Testis (tissue), 3 donors: ENCODE results near the gene PPP6R2. TPM values are rescaled to one million over a fixed set of nuclear protein-coding genes. Genes with fewer than 3 reads are reported as not detected.
"Not testable (repeated sequence)": the region's sequence is repeated elsewhere in the genome, so short reads cannot be mapped to it uniquely, and the experiment has no call there.

Source experiments
- DNase-seq: peaks from one replicate; pipeline ENCODE4 v3.0.0-alpha.2; 2019
- H3K27ac ChIP-seq, 2 donors: fragments of 200-600 bp; sonication (generic); one replicate each; pipeline ENCODE4 v1.5.1; 2019
- H3K27me3 ChIP-seq: fragments of 200-600 bp; sonication (generic); one replicate; pipeline ENCODE4 v1.5.1; 2019
- H3K36me3 ChIP-seq: fragments of 200-600 bp; sonication (generic); one replicate; pipeline ENCODE4 v1.5.1; 2017; ENCODE audit warnings: low read depth; ENCODE audit errors: missing control alignments
- H3K4me1 ChIP-seq: fragments of 200-600 bp; sonication (generic); one replicate; pipeline ENCODE4 v1.5.1; 2019
- H3K4me3 ChIP-seq, 2 donors: fragments of 200-600 bp; sonication (generic); one replicate each; pipeline ENCODE4 v1.5.1; 2017 to 2019
- H3K9me3 ChIP-seq: fragments of 200-600 bp; sonication (generic); one replicate; pipeline ENCODE4 v1.5.1; 2017
- CTCF ChIP-seq, 3 experiments: fragments of 450-650 bp in 2 of 3; fragments of 200-600 bp in 1 of 3; sonication (generic) in 1 of 3; IDR thresholded peaks; one replicate each; pipeline ENCODE4 v1.5.1; 2016 to 2019; ENCODE audit warnings: antibody characterized with exemption in 3 of 3, mild to moderate bottlenecking in 2 of 3, moderate library complexity in 1 of 3
- POLR2A ChIP-seq: fragments of 450-650 bp; IDR thresholded peaks from one replicate; pipeline ENCODE4 v1.6.1; 2017; ENCODE audit warnings: antibody characterized with exemption, mild to moderate bottlenecking, moderate library complexity
- WGBS, 2 donors: methylation state at CpG; one replicate each; pipeline ENCODE4 v1.1.5; 2018; 5-methylcytosine and 5-hydroxymethylcytosine counted together
- intact Hi-C: fragments of 100-400 bp; cut with DNase I; formaldehyde crosslinking; loops from one replicate; pipeline ENCODE4 v1.15.1; 2023; ENCODE audit warnings: low total_unique reads
- polyA plus RNA-seq: library from polyadenylated mRNA; stranded (reverse); fragments of 350-450 nt; fragmentation: Illumina TruSeq; extraction: RNeasy Lipid Tissue Mini Kit (QIAGEN cat#74804); gene quantifications from one replicate; pipeline ENCODE4 v1.2.3, GENCODE V29; 2014; ENCODE audit warnings: low read depth, low replicate concordance; ENCODE audit not compliant: insufficient read depth
- total RNA-seq, 2 donors: library from RNA; depleted of rRNA; stranded (reverse); fragments of >200 nt; gene quantifications; one replicate each; pipeline ENCODE4 v1.2.3, GENCODE V29; 2016

PPP6R2 gene
- total and polyA plus RNA-seq, 3 donors from 2014 or later: 123 to 142 (median 138) TPM

DNA sequence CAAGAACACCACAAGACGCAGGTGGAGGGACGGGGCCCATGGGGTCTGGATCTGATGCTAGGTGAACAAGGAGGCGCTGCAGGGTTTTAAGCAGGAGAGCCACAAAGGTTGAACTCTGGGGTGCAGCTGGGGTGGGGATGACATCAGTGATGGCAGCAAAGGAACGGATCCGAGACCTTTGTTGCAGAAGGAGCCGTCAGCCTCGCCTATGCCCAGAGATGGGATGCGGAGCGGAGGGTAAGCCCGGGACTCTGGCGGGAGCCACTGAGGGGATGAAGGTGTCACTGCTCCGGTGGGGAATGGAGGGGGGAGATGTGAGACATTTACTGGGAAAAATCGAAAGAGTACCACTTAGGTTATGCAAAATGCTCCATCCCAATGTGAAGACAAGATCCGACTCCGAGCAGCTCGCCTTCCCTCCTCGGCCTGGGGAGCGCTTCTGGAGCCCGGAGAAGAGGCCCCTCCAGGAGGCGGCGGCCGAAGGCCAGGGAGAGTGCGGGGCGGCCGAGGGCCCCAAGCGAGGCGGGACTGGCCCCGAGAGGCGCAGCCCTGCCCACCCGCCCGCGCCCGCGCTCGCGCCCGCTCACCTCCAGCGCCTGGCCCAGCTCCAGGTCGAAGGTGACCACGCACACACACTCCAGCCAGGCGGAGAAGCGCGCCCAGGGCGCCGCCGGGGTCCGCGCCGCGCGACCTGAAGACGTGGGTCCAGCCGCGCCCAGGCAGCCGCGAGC, 16.7 kb upstream of the PPP6R2 start:
- no peak for DNase-seq
- WGBS, 2 donors: 15 to 18% methylated on average over 18 to 34 of the region's 56 CpGs

DNA sequence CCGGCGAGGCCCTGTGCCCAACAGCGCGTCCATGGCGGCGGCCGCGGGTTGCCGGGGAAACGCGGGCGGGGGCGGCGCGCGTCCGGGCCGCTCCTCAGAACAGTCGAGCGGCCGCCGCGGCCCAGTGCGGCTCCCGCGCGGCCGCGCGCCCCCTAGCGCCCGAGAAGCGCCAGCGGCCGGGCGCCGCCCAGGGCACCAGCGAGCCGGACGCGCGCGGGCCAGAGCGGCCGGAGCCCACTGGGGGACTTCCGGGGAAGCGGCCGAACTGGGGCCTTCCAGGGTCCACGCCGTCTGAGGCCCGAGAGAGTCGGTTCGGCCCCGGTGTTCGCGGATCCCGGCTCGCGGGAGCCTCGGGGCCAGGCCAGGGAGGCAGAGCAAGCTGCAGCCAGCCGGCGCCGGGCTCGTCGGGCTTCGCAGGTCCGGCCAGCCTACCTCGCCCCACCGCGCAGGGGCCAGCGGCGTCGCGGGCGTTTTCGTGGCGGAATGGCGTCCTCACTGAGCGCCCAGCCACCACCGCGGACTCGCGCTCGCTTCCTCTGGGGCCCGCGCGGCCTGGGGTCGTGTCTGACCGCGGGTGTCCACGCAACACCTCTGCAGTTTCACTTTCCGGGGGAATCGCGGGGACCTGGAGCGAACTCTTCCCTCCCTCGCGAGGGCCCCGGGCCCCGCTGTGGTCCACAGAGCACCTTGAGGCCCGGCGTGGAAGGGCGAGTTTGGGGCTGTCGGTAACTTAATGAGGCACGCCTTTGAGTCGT, 16.0 kb upstream of the PPP6R2 start, which contains the start of gene DENND6B:
Gene DENND6B, minus strand, starts transcription at position 57 of the 755 bp plus-strand sequence. Its CDS starts 24 bp downstream, at position 33.
- H3K27me3 ChIP-seq: no peaks in the 10 kb centered on the region
- H3K4me3 ChIP-seq: peak within 1 kb of the TSS; percentile 57 to 80
- peak in 2 of 3 experiments; percentile 59 to 98 for TF ChIP-seq CTCF (IDR thresholded peaks at IDR 0.05)
- TF ChIP-seq POLR2A: no peak
- intact Hi-C loops: no loop called here
- H3K4me1 ChIP-seq: peaks cover 2% of the 10 kb centered on the region
- H3K27ac ChIP-seq: peak within 1 kb of the TSS; percentile 83 to 90
- H3K36me3 ChIP-seq: no peaks in the 10 kb centered on the region
- DNase-seq: peak; percentile 88
- 2% methylated on average over 60 of the region's 105 CpGs; no CpG with 5 or more reads in 1 of the 2 donors for WGBS, 2 donors
- H3K9me3 ChIP-seq: no peaks in the 10 kb centered on the region

More for the DNA sequence above, 16.7 kb upstream of the PPP6R2 start:
- TF ChIP-seq CTCF (IDR thresholded peaks at IDR 0.05) (no peak), POLR2A (no peak)
- no peaks in the 10 kb centered on the region for H3K36me3 ChIP-seq
- intact Hi-C loops: no loop called here
- peak overlapping the region in 1 of 2 donors; percentile 90 for H3K27ac ChIP-seq
- H3K9me3 ChIP-seq: no peaks in the 10 kb centered on the region
- peaks cover 2% of the 10 kb centered on the region for H3K4me1 ChIP-seq
- no peaks in the 10 kb centered on the region for H3K27me3 ChIP-seq
- H3K4me3 ChIP-seq: peak overlapping the region; percentile 57 to 80

- TF ChIP-seq POLR2A (no peak), CTCF (IDR thresholded peaks at IDR 0.05) (no peak)
- no peaks in the 10 kb centered on the region for H3K9me3 ChIP-seq
- peak overlapping the region; percentile 83 to 90 for H3K27ac ChIP-seq
- DNase-seq: no peak
- H3K4me1 ChIP-seq: peaks cover 2% of the 10 kb centered on the region
- WGBS, 2 donors: 55 to 74% methylated on average over 15 to 22 of the region's 22 CpGs
- H3K27me3 ChIP-seq: no peaks in the 10 kb centered on the region
- peak overlapping the region; percentile 57 to 80 for H3K4me3 ChIP-seq
- intact Hi-C loops: no loop called here
- H3K36me3 ChIP-seq: no peaks in the 10 kb centered on the region
Measured at GRCh38 chr22:50327711-50328019, 15.5 kb upstream of the PPP6R2 start.

DNA sequence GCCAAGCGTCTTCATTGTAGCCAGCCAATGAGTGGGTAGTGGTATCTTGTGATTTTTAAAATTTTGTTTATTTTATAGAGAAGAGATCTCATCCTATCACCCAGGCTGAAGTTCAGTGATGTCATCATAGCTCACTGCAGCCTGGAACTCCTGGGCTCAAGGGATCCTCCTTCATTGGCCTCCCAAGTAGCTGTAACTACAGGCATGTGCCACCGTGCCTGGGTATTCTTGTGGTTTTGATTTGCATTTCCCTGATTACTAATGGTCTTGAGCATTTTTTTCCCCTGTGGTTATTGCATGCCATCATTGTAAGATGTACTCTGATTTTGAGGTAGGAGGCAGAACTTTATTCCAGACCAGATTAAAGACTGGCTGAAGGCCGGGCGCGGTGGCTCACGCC, 13.9 kb upstream of the PPP6R2 start:
- no peaks in the 10 kb centered on the region for H3K9me3 ChIP-seq
- peaks cover 2% of the 10 kb centered on the region for H3K4me1 ChIP-seq
- no peaks in the 10 kb centered on the region for H3K27me3 ChIP-seq
- no peaks in the 10 kb centered on the region for H3K36me3 ChIP-seq
- DNase-seq: no peak
- H3K4me3 ChIP-seq: no peak overlapping the region
- H3K27ac ChIP-seq: no peak overlapping the region
- no peak for TF ChIP-seq CTCF (IDR thresholded peaks at IDR 0.05)
- intact Hi-C loops: no loop called here
- WGBS, 2 donors: 87 to 88% methylated on average over 6 of the region's 6 CpGs

DNA sequence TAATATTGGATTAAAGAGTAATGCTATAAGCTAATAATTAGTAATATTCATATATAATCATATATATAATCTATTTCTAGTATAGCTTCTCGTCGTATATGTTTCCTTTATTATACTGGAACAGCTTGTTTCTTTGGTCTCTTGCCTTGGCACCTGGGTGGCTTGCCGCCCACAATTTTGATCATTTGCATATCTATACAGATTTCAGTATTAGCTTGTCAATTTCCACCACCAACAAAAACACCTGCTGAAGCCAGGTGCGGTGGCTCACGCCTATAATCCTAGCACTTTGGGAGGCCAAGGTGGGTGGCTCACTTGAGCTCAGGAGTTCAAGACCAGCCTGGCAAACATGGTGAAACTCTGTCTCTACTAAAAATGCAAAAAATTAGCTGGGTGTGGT, 8.7 kb upstream of the PPP6R2 start:
- H3K27me3 ChIP-seq, H3K9me3 ChIP-seq, H3K4me1 ChIP-seq, H3K36me3 ChIP-seq, intact Hi-C loops, DNase-seq, H3K27ac ChIP-seq, H3K4me3 ChIP-seq: not testable (repeated sequence)
- WGBS, 2 donors: 88 to 92% methylated on average over 5 of the region's 5 CpGs
